H9 (cell line): ENCODE data around the gene SPRR1A. TPM values are rescaled to one million over a fixed set of nuclear protein-coding genes. Genes with fewer than 3 reads are reported as not detected.

ENCODE experiments used
- DNase-seq: peaks from one replicate; pipeline ENCODE4 v3.0.0-alpha.2; 2017
- H2AFZ ChIP-seq: one replicate; pipeline ENCODE4 v1.6.1; 2013; ENCODE audit warnings: mild to moderate bottlenecking, low read length, control low read depth, moderate library complexity
- H2AK5ac ChIP-seq: 2 replicates; pipeline ENCODE4 v1.6.1; 2013; ENCODE audit warnings: low read length, control low read depth, mixed read lengths; ENCODE audit not compliant: insufficient read length
- H2BK120ac ChIP-seq: one replicate; pipeline ENCODE4 v1.6.1; 2013; ENCODE audit warnings: low read depth, mild to moderate bottlenecking, low read length, control low read depth, inconsistent platforms; ENCODE audit not compliant: poor library complexity, severe bottlenecking
- H2BK12ac ChIP-seq: 2 replicates; pipeline ENCODE4 v1.6.1; 2013; ENCODE audit warnings: low read length, control low read depth, mixed read lengths, low read depth; ENCODE audit not compliant: insufficient read length
- H2BK15ac ChIP-seq: 2 replicates; pipeline ENCODE4 v1.6.1; 2013; ENCODE audit warnings: low read depth, low read length, control low read depth
- H2BK20ac ChIP-seq: one replicate; pipeline ENCODE4 v1.6.1; 2013; ENCODE audit warnings: low read depth, mild to moderate bottlenecking, low read length, control low read depth, inconsistent platforms; ENCODE audit not compliant: poor library complexity, severe bottlenecking
- H2BK5ac ChIP-seq: 2 replicates; pipeline ENCODE4 v1.6.1; 2013; ENCODE audit warnings: low read length, control low read depth, mixed read lengths; ENCODE audit not compliant: insufficient read length
- H3K14ac ChIP-seq: 2 replicates; pipeline ENCODE4 v1.6.1; 2013; ENCODE audit warnings: low read length, control low read depth; ENCODE audit not compliant: insufficient read depth
- H3K18ac ChIP-seq: 2 replicates; pipeline ENCODE4 v1.6.1; 2013; ENCODE audit warnings: low read depth, mild to moderate bottlenecking, mixed read lengths, low read length, control low read depth; ENCODE audit not compliant: insufficient read length
- H3K23ac ChIP-seq: 2 replicates; pipeline ENCODE4 v1.6.1; 2013; ENCODE audit warnings: low read length, control low read depth, mixed read lengths, low read depth; ENCODE audit not compliant: insufficient read length
- H3K23me2 ChIP-seq: 2 replicates; pipeline ENCODE4 v1.6.1; 2013; ENCODE audit warnings: low read depth, mild to moderate bottlenecking, mixed read lengths, low read length, control low read depth; ENCODE audit not compliant: insufficient read length, poor library complexity, severe bottlenecking
- H3K27ac ChIP-seq: 2 replicates; pipeline ENCODE4 v1.5.1; 2013; ENCODE audit warnings: low read length, control low read depth, mixed read lengths, low read depth; ENCODE audit not compliant: insufficient read length
- H3K27me3 ChIP-seq: 2 replicates; pipeline ENCODE4 v1.6.1; 2013; ENCODE audit warnings: low read length, control low read depth, inconsistent platforms; ENCODE audit not compliant: insufficient read depth
- H3K4ac ChIP-seq: 2 replicates; pipeline ENCODE4 v1.6.1; 2013; ENCODE audit warnings: low read depth, mild to moderate bottlenecking, control low read depth, inconsistent platforms, low read length, moderate library complexity
- H3K4me1 ChIP-seq: 2 replicates; pipeline ENCODE4 v1.6.1; 2013; ENCODE audit warnings: low read length, control low read depth, inconsistent platforms; ENCODE audit not compliant: insufficient read depth
- H3K4me2 ChIP-seq: 2 replicates; pipeline ENCODE4 v1.6.1; 2013; ENCODE audit warnings: low read length, control low read depth, mixed read lengths; ENCODE audit not compliant: insufficient read length, insufficient read depth
- H3K56ac ChIP-seq: 2 replicates; pipeline ENCODE4 v1.6.1; 2013; ENCODE audit warnings: low read depth, mild to moderate bottlenecking, mixed read lengths, low read length, control low read depth; ENCODE audit not compliant: insufficient read length
- H3K79me1 ChIP-seq: 2 replicates; pipeline ENCODE4 v1.6.1; 2013; ENCODE audit warnings: low read depth, mild to moderate bottlenecking, moderate library complexity, low read length, control low read depth, inconsistent platforms; ENCODE audit not compliant: insufficient read depth, poor library complexity, severe bottlenecking
- H3K79me2 ChIP-seq: 2 replicates; pipeline ENCODE4 v1.6.1; 2013; ENCODE audit warnings: low read length, control low read depth, inconsistent platforms; ENCODE audit not compliant: insufficient read depth
- H3K9ac ChIP-seq: 2 replicates; pipeline ENCODE4 v1.6.1; 2013; ENCODE audit warnings: low read length, control low read depth, mixed read lengths; ENCODE audit not compliant: insufficient read length; ENCODE audit errors: extremely low read depth
- H3K9me3 ChIP-seq: one replicate; pipeline ENCODE4 v1.6.1; 2013; ENCODE audit warnings: low read depth, low read length, inconsistent platforms; ENCODE audit not compliant: control insufficient read depth
- H3T11ph ChIP-seq: one replicate; pipeline ENCODE4 v1.6.1; 2013; ENCODE audit warnings: mild to moderate bottlenecking, low read length, control low read depth, inconsistent platforms
- H4K20me1 ChIP-seq: one replicate; pipeline ENCODE4 v1.6.1; 2013; ENCODE audit not compliant: control insufficient read depth, insufficient read length, insufficient read depth
- H4K5ac ChIP-seq: 2 replicates; pipeline ENCODE4 v1.6.1; 2013; ENCODE audit warnings: low read depth, mild to moderate bottlenecking, mixed read lengths, low read length, control low read depth; ENCODE audit not compliant: insufficient read length
- H4K8ac ChIP-seq: replicated peaks from 2 replicates; pipeline ENCODE4 v1.6.1; 2013; ENCODE audit warnings: low read length, control low read depth, mixed read lengths, low read depth; ENCODE audit not compliant: insufficient read length
- H4K91ac ChIP-seq: 2 replicates; pipeline ENCODE4 v1.6.1; 2013; ENCODE audit warnings: low read depth, mild to moderate bottlenecking, moderate library complexity, mixed read lengths, low read length, control low read depth; ENCODE audit not compliant: insufficient read length
- H3K27ac Mint-ChIP-seq, 3 experiments: 2 replicates in 2 of 3; 3 replicates in 1 of 3; pipeline ENCODE4 v1.8.0; 2020 to 2021; ENCODE audit warnings: mixed read lengths in 3 of 3, mild to moderate bottlenecking in 1 of 3, moderate library complexity in 1 of 3
- H3K27me3 Mint-ChIP-seq: 2 replicates; pipeline ENCODE4 v1.8.0; 2021; ENCODE audit warnings: low read depth, mild to moderate bottlenecking, moderate library complexity, mixed read lengths
- H3K36me3 Mint-ChIP-seq, 3 experiments: 2 replicates in 2 of 3; 3 replicates in 1 of 3; pipeline ENCODE4 v1.8.0; 2020 to 2021; ENCODE audit warnings: low read depth in 3 of 3, mixed read lengths in 3 of 3; ENCODE audit not compliant: insufficient read depth in 1 of 3
- H3K4me1 Mint-ChIP-seq, 2 experiments: 2 replicates each; pipeline ENCODE4 v1.8.0; 2020; ENCODE audit warnings: mixed read lengths in 2 of 2
- H3K4me3 Mint-ChIP-seq, 2 experiments: 2 replicates in 1 of 2; 3 replicates in 1 of 2; pipeline ENCODE4 v1.8.0; 2020 to 2021; ENCODE audit warnings: mild to moderate bottlenecking in 2 of 2, mixed read lengths in 2 of 2, moderate library complexity in 1 of 2
- H3K9me3 Mint-ChIP-seq, 2 experiments: 2 replicates in 1 of 2; 3 replicates in 1 of 2; pipeline ENCODE4 v1.8.0; 2020; ENCODE audit warnings: mild to moderate bottlenecking in 2 of 2, mixed read lengths in 2 of 2, moderate library complexity in 1 of 2
- WGBS: extraction: QIAGEN DNeasy Blood & Tissue Kit; methylation state at CpG from one replicate; pipeline ENCODE4 v1.1.7; 2013; ENCODE audit warnings: missing lambda C conversion rate, low lambda C conversion rate, mixed read lengths; ENCODE audit not compliant: insufficient read length; ENCODE audit errors: extremely low coverage; 5-methylcytosine and 5-hydroxymethylcytosine counted together
- total RNA-seq: library from RNA; stranded (reverse); gene quantifications from 2 replicates; pipeline ENCODE4 v1.2.1, GENCODE V29; 2021
- TF ChIP-seq, protein P1 (sequence below): fragments of 200-600 bp; sonication (generic); conservative IDR thresholded peaks from 3 replicates; pipeline ENCODE4 v1.8.0; 2021; ENCODE audit warnings: antibody characterized with exemption, mild to moderate bottlenecking

SPRR1A gene
- total RNA-seq, 1 experiment from 2014 or later = not detected

DNA sequence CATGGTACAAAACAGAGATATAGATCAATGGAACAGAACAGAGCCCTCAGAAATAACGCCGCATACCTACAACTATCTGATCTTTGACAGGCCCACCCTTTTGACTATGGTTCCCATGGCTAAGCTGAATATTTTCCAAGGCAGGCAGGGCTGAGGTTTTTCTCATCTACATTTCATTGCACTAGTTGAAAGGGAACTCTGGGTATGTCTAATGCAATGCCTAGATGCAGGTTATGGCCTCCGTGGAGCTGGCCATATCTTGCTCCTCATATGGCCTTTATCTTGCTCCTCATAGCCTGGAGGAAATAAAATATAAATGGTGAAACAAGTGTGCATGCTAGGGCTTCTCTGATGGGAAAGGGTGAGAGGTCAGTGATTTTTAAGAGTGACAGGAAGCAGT, 26.3 kb upstream of the SPRR1A start:
- Histone ChIP-seq H2BK12ac (no peak overlapping the region), H2BK120ac (no peak overlapping the region), H3T11ph (no peak overlapping the region), H4K20me1 (no peaks in the 10 kb centered on the region), H3K23me2 (no peaks in the 10 kb centered on the region), H3K18ac (no peak overlapping the region), H3K56ac (no peak overlapping the region), H2BK5ac (no peak overlapping the region), H4K8ac (no peak overlapping the region), H2BK15ac (no peak overlapping the region), H3K4me2 (no peak overlapping the region), H3K27me3 (no peaks in the 10 kb centered on the region), H3K27ac (no peak overlapping the region), H2BK20ac (no peak overlapping the region), H3K14ac (no peak overlapping the region), H2AK5ac (no peak overlapping the region), H3K4ac (no peak overlapping the region), H3K79me2 (no peaks in the 10 kb centered on the region), H3K9me3 (no peaks in the 10 kb centered on the region), H3K79me1 (no peaks in the 10 kb centered on the region), H3K23ac (no peak overlapping the region), H4K91ac (no peak overlapping the region), H3K9ac (no peak overlapping the region), H4K5ac (no peak overlapping the region), H3K4me1 (no peaks in the 10 kb centered on the region), H2AFZ (no peak overlapping the region)
- Mint-ChIP-seq H3K27ac (no peak overlapping the region), H3K9me3 (peaks cover 4 to 40% of the 10 kb centered on the region in 2 experiments; a peak in 4 of 5 replicates), H3K4me1 (no peaks in the 10 kb centered on the region), H3K27me3 (peaks cover 2% of the 10 kb centered on the region; the same call in 1 of the 2 replicates), H3K4me3 (no peak overlapping the region; a peak in 1 of 5 replicates), H3K36me3 (no peaks in the 10 kb centered on the region)
- TF ChIP-seq, protein P1, sequence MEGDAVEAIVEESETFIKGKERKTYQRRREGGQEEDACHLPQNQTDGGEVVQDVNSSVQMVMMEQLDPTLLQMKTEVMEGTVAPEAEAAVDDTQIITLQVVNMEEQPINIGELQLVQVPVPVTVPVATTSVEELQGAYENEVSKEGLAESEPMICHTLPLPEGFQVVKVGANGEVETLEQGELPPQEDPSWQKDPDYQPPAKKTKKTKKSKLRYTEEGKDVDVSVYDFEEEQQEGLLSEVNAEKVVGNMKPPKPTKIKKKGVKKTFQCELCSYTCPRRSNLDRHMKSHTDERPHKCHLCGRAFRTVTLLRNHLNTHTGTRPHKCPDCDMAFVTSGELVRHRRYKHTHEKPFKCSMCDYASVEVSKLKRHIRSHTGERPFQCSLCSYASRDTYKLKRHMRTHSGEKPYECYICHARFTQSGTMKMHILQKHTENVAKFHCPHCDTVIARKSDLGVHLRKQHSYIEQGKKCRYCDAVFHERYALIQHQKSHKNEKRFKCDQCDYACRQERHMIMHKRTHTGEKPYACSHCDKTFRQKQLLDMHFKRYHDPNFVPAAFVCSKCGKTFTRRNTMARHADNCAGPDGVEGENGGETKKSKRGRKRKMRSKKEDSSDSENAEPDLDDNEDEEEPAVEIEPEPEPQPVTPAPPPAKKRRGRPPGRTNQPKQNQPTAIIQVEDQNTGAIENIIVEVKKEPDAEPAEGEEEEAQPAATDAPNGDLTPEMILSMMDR = no peak
- no CpG with 5 or more reads among the region's 3 CpGs for WGBS
- no peak for DNase-seq
